ENCODE measurements around the gene METTL21C.

METTL21C gene

DNA sequence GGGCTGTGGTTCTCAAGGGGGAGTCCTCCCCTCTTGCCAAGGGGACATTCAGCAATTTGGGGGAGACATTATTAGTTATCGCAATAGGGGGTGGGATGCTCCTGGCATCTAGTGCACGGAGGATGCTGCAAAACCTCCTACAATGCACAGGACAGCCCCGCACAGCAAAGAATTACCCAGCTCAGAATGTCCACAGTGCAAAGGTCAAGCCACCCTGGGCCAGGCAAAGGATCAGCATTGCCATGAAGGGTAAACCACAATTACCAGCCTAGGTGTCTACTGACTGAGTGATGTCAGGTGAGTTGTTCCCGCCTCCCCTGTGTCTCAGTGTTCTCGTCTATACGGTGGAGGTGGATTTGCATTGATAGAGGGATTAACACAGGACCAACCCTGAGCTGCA lies 2.4 kb upstream of the METTL21C start:
- DNase-seq, result no peak

DNA sequence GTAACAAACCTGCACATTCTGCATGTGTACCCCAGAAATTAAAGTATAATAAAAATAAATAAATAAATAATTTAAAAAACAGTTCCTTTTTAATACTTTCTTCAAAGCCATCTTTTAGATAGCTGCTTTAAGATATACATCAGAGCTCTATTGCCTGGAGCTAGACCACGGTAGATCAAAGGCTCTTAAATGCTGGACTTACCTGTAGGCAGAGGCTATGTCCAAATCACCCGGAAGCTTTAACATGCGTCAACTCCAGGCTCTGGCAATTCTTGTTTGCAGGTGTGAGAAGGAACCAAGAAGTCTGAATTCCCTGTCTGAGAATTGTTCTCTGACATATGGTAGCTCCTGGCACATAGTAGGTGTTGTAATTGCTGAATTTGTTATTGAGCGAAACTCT lies 1.6 kb upstream of the METTL21C start:
- no peak for DNase-seq

DNA sequence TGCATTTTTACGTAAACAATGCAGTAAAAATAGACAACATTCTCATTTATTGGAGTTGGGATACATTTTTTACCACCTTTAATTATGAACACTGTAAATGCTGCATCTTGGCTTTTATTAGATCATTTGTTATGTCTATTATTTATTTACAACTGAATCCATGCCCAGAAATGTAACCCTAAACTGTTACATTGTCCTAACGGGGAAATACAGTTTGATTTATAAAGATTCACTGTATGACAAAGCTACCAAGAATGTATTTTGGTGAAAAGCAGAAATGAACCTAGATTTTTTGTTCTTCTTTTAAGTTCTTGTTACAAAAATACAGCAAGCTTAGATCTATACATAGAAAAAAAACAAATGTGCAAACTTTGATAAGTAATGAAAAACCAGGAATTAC lies 1.1 kb downstream of the METTL21C start:
- DNase-seq, result no peak

DNA sequence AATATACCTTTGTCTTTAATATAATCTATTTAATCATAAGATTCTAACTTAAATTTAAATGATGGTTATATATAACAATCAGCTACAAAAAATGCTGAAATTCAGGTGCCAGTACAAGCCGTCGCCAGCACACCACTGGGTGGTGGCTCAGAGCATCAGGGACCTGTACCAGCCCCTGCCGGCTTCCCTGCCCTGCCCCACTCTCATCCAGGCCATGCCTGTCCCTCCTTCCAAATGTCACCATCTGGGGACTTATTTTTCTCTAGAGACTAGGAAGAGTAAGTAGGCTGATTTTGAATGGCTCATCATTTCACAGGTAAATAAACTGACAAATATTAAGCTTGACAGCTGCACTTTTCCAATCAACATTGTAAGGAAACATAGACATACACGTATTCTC lies 1.6 kb downstream of the METTL21C start:
- DNase-seq, result no peak

DNA sequence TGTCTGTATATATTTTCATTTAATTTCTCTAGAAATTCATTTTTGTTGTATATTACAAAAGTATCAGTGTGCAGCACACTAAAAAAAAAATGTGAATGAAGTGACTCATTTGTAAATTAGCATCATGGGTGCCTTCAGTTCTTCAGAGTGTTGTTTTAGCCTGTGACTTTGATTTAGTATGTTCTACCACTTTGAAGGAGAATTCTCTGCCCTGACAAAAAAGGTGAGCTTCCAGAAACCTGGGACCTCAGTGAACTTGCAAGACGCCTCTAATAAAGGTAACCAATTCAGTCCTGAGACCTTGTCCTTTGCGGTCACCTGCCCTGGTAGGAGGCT lies 2.4 kb downstream of the METTL21C start:
- no peak for DNase-seq

DNA sequence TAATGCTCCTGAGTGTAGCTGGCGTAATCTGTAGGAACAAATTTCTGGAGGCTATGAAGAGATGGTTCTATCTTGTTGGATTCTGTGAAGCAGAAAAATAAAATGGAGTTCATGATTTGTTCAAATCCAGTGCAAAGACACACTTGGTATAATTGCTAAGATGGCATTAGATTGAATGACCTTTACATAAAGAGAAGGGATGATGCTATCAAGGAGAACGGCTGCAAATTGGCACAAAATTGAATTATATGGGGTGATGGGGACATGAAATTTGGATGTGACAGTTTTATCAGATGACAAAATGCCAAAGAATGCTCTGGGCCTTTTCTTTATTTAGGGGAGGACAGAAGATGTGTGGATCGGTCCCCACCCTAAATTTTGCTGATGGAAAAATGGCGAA lies 4.0 kb downstream of the METTL21C start:
- no peak for DNase-seq

DNA sequence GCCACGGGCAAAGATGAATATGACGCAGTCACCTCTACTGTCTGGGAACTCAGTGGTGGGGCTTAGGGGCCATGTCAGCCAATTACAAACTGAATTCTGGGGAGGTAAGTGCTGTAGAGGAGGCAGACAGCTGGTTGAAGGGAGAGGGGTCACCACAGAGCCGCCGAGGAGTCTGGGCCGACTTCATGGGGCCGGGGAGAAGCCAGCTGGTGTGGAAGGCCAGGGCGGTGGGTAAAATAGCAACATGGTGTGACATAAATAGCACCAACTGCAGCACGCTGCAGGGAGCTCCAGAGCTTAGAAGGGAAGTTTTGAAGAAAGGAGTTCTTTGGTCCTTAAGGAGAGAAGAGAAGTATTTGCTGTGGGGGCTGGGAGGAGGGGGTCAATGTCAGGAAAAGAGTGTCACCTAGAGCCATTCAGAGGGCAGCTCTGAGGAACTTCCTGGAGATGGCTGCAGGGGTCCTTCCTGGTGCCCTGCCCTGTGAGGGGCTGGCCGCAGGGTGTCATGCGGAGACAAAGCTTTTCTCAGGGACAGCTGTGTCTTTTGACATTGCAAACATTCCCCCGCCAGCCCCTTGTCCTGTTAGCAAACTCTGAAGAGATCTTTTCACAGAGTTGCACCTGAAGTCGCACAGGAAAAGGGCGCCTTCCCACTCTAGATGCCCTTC lies 6.4 kb downstream of the METTL21C start:
- DNase-seq, result no peak

DNA sequence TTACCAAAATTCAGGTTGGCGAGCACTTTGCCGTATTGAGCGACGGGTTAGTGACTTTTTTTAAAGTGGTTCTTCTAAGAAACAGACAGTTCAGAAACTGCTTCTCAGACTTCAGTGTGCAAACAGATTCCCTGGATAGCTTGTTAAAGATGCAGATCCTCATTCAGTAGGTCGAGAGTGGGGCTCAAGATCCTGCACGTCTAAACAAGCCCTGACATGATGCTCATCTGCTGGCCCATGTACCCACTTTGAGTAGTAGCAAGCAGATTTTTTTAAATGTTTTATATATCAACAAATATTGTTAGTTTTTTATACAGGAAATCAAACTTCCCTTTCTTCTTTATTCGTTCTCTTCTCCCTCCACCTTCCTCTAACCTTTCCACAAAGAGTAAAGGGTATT lies 7.3 kb downstream of the METTL21C start:
- DNase-seq, result no peak

DNA sequence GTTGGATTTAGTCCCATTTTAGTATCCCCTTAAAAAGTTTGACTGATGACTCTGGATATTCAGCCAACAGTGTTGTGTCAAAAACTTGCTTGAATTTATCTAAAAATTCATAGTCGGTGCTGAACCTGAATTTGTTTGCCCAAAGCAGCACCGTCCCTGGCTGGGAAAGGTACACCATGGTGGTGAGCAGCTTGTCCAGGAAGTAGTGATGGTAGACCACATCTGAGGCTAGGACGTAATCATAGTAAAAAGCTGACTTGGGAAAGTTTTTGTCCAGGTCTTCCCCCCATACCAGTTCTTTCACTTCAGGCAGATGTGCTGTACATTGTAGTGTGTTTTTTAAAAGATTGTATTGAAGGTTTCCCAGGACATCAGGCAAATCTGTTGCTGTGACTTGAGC lies 8.8 kb downstream of the METTL21C start:
- DNase-seq, result no peak

DNA sequence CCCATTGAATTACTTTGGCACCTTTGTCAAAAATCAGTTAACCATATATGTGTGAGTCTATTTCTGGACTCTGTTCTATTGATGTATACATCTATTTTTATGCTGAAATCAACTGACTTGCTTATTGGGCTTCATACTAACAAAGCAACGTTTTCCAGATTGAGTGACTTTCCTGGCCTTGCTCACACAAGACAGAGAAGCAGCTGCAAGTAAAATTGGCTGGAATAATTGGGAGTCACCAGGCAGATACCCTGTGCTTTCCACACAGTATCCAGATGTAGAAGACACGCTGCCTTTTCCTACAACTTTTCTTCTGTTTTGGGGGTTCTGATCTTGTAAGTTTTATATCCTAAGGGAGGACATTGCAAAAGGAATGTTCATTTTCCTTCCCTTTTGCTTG lies 11.2 kb downstream of the METTL21C start:
- no peak for DNase-seq

DNA sequence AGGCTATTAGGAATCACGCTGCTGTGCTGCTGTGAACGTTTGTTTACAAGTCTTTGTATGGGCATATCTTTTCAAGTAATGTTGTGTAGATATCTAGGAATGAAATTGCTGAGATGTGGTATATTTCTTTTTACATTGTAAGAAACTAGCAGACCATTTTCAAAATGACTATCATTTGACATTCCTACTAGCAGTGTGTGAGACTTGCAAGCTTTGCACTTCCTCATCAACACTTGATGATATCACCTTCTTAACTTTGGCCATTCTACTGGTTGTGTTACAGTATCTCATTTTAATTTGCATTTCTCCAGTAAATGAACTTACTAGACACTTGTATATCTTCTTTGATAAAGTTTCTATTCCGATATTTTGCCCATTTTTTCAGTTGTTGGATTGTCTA lies 12.1 kb downstream of the METTL21C start:
- DNase-seq, result no peak

DNA sequence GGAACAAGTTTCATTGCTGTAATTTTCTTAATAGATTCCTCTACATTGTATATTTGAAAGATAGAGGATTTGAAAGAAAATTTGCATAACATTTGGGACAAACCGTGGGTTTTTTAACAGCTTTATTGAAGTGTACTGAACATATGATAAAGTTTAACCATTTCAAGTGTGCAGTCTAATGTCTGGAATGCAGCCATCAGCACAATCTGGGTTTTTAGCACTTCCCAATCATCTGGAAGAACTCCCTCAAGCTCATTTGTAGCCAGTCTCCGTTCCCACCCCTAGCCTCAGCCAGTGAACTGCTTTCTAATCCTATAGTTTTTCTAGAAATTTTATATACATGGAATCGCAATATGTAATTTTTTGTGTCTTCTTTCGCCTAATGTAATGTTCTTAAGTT lies 12.6 kb downstream of the METTL21C start:
- no peak for DNase-seq

DNA sequence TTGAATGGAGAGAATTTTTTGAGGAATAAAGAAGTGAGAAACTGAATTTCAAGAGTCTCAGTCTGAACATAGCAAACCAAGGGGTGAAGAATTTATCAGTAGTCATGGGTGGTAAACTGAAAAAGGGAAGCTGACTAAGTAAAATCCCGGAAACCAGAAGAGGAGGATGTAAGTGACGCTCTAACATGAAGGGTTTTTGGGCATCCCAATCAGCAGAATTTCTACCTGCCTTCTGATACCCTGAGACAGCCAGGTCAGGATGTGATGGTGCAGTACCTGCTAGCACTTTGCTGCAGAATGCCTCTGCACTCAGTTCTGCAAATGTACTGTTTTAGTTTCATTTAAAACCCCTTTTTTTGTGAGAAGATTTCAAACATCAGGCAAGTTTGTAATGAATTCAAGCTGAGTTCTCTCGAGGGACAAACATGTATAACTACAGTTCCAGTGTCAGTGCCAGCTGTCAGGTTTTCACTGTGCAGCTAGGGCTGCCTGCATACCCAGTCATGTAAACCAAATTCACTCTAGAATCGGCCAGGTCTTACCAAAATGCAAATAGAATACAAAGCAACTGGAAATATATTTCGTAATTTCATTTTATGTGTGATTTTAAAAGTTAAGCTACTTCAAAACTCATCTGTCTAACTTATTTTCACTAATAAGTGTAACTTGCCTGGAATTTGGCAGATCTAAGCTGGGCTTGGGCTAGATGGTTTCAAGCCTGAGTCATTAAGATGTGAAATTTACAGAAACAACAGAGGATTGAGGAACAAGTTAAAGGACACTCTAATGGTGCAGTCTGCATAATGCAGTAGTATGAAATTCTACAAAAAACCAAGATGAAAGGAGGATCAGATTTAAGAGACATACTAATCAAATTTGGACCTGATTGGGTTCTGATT lies 13.8 kb downstream of the METTL21C start:
- DNase-seq, result no peak

DNA sequence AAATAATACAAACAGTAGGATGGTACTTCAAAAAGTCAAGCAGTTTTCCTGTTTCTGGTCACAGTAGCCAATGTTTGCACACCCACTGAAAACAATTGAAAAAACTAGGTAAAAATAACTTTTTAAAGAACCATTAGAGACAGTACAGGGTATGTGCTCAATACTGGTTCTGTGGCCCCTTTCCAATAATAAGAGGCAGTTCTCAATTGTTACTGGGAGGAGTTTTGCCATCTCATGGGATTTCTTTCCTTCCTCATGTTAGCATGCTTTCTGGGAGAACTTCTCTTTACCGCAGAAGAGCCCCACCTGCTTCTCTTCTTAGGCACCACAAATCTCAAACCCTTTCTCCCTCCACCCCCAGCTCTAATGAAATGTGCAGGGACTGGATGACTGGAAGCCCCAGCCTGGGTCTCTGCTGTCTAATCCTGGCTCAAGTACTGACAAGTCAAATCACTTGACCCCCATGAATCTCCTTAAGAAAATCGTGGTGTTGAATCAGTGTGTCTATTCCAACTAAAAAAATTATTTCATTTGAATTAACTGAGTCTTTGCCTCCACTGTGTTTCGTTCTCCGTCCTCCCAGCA lies 14.6 kb downstream of the METTL21C start:
- DNase-seq, result no peak

DNA sequence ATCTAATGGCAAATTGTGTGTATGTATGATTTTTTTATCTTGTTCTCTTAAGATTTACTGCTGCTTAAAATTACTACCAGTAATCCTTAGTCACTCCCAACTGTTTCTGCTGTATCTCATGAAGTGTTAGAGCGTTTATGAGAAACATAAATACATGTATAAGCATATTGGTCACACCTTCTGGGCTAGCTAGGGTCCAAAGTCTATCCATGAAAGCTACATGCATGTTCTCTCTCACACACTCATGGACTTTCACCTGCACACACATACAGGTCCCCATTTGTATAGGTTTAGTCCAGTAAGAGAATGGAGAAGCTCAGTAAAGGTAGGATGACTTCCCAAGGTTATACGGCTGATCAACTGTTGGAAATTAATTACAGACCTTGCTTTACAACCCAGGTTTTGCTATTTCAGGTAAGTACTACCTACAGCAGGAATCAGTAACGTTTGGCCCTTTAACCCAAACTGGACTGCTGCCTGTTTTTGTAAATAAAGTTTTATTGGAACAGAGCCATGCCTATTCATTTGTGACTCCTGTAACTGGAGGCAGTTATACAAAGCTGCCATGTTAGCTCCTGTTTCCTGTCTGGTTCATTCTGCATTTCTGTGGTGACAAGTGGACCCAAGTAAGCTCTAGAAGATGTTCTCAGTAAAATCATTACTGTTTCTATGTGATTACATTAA lies 15.3 kb downstream of the METTL21C start:
- DNase-seq, result no peak

DNA sequence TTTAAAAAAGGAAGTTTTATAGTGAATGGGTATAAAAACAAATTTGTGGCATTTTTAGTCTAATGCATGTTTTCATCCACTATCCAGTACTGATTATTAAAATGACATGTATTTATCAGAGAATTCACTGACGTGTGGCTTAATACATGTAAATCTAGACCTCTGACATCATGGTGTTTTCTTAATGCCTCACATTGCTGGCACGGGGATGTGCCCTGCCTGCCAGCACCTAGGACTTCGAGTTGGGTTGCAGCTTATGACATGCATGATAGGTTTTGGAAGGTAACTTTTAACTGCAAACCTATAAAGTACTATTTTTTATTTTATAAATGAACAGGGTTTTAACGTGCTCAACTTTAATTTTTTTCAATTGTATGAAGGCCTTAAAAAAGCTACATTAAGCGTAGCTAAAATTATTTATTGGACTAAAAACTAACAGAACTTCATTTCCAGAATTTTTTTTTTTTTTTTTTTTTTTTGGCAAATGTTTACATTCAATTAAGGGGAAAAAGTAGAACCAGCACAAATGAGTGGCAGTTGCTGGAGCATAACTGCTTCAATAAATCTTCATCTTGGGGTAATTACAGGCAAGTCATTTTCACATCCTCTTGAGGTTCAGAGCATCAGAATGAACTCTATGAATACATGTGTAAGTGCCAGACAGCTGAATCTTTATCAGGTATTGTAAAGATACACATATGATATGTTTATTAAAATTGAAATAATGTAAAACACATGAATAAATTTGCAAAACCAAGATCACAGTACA lies 16.3 kb downstream of the METTL21C start:
- no peak for DNase-seq

DNA sequence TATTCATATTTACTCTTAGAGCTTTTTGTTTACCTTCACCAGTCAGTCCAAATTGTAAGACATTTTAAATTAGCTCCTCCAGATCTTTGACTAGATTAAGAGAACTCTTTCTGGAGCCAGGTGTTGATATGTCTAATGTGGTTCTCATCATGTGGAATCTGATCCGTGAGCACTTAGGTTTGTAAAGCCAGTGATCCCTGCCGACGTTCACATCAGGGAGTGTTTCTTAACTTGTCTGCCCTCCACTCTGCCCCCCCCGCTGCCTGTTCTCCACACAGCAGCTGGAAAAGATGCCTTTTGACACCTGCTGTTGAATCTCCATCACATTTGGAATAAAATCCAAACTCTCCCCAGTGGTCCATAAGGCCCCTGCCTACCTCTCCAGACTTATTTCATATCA lies 17.7 kb downstream of the METTL21C start:
- no peak for DNase-seq

DNA sequence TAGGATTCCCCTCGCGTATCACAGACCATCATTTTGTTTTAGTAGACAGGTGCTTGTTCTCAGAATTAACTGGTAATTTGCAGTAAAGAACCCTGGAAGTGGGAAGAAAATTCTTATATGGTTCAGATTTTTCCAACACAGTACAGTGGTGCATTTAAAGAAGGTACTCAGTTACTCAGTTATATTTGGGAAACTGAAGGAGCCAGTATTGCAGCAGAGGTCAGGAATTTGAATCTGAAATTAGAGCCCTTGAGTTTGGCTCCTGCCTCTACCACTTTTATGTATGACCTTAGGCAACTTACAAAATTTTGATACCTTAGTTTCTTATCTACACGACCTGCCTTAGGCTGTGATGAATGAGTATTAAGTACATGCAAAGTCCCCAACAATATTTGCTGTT lies 19.7 kb downstream of the METTL21C start:
- DNase-seq, result no peak

DNA sequence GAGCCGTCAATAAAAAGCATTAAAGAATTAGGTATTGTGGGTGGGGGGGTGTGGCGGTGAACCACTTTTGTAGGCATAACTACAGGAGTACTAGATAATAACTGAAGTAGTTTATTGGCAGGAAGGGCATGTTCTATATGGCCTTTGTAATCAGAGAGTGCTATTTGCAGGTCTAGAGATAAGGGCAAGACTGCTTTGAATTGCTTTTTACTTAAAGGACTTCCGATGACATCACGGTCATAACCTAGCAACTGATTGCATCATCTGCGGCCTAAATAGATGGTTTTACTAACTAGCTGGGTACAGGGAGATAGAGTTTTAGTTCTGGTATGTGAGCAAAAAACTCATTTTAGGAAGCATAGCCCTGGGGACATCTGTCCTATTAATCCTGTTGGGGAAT lies 24.7 kb downstream of the METTL21C start:
- DNase-seq, result no peak

DNA sequence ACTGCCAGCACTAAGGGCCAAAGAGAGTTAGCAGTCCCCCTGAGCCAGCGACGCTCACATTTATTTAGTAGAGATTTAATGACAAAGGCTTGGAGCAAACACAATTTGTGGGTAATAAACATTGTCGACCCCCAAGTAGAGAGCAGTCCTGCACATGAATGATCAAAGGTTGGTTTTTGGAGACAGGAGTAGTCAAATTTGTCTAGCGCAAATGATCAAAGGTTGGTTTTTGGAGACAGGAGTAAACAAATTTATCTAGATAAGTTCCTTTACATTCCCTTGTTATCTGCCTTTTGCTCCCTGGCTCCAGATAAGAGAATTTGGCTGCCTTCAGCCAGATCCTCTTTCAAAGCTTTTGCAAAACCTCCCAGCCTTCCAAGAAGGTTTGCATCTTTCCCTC lies 26.9 kb downstream of the METTL21C start:
- no peak for DNase-seq

DNA sequence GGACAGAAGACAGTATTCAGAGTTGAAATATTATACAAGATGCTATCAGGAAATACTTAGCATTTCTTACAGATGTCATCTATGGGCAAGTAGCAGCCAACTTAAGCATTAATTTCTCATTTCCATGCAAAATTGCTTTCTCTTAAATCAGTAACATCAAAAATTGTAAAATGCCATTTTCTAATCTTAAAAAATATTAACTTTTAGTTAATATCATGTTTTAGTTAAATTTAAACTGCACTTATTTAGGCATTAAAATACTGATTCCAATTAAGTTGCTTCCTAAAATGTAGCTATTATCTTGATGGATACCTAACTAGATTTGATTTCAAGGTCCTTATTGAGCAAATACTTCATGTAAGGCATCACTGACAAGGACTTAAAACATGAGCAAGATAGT lies 27.8 kb downstream of the METTL21C start:
- no peak for DNase-seq

DNA sequence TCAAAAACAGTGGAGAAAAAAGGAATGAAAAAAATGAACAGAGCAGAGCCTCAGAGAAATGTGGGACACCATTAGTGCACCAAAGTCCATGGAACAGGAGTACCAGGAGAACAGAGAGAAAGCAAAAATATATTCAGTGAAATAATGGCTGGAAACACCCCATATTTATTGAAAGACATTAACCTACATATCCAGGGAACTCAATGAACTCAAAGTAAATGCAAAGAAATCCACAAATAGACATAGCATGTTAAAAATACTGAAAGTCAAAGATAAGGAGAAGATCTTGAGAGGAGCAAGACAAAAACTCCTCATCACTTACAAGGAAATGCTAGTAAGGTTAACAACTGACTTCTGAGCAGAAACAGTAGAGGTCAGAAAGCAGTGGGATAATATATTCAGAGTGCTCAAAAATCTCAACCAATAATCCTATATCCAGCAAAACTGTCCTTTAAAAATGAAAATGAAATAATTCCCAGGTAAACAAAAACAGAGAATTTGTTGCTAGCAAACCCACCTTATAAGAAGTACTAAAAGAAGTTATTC lies 35.6 kb downstream of the METTL21C start:
- DNase-seq, result no peak

DNA sequence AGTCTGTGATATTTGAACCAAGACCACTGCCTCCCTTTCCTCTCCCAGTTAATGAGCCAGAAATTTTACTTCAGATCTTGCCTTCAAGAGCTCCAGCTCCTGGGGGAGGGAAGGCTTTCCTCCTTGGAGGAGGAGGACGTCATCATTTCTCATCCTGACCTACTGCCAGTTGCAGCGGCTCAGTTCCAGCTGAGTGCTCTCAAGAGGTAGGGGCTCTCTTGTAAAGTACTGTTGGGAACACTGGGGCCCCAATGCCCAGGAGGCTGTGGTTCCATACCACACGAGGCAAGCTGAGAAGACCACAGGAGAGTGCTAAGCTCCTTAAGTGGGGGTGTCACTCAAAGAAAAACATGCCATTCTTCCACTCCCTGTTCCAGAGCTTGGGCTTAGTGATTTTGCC lies 36.2 kb downstream of the METTL21C start:
- DNase-seq, result no peak
